ELR (cell line): Measurements from ENCODE around the gene CHST12.
"Not testable (repeated sequence)": the region's sequence is repeated elsewhere in the genome, so short reads cannot be mapped to it uniquely, and the experiment has no call there.

Experiments
- DNase-seq: peaks from one replicate; pipeline ENCODE4 v3.0.0-alpha.2; 2015; ENCODE audit warnings: low read depth

The CHST12 gene

DNA sequence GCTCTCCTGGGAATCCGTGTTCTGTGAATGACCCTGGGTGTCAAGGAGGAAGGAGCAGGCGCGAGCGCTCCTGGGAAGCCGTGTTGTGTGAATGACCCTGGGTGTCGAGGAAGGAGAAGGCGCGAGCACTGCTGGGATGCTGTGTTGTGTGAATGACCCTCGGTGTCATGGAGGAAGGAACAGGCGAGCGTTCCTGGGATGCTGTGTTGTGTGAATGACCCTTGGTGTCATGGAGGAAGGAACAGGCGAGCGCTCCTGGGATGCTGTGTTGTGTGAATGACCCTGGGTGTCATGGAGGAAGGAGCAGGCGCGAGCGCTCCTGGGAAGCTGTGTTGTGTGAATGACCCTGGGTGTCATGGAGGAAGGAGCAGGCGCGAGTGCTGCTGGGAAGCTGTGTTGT is 25.3 kb upstream of the CHST12 start:
- not testable (repeated sequence) for DNase-seq

GRCh38 chr7:2379161-2379560 is 24.2 kb upstream of the CHST12 start:
- no peak for DNase-seq

GRCh38 chr7:2379821-2380450 is 23.5 kb upstream of the CHST12 start:
- no peak for DNase-seq

GRCh38 chr7:2380461-2380860 is 22.9 kb upstream of the CHST12 start:
- no peak for DNase-seq

DNA sequence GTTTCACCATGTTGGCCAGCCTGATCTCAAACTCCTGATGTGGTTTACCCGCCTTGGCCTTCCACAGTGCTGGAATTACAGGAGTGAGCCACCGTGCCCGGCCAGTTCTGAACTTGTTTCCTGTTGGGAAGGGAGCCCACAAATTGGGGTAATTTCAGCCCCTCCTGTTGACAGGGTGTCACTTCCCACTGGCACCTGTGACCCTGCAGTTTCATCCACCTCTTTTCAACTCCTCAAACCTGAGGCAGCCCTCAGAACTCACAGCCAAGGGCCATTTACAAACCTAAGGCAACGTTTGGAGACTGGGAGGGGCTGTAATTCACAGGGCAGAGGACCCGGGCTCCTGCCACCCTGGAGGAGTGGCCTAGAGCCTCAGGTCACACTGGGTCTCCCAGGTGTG is 22.2 kb upstream of the CHST12 start:
- no peak for DNase-seq

- no peak for DNase-seq
Observed at GRCh38 chr7:2381881-2382509, 21.4 kb upstream of the CHST12 start.

GRCh38 chr7:2383543-2384274 is 19.7 kb upstream of the CHST12 start:
- no peak for DNase-seq

DNA sequence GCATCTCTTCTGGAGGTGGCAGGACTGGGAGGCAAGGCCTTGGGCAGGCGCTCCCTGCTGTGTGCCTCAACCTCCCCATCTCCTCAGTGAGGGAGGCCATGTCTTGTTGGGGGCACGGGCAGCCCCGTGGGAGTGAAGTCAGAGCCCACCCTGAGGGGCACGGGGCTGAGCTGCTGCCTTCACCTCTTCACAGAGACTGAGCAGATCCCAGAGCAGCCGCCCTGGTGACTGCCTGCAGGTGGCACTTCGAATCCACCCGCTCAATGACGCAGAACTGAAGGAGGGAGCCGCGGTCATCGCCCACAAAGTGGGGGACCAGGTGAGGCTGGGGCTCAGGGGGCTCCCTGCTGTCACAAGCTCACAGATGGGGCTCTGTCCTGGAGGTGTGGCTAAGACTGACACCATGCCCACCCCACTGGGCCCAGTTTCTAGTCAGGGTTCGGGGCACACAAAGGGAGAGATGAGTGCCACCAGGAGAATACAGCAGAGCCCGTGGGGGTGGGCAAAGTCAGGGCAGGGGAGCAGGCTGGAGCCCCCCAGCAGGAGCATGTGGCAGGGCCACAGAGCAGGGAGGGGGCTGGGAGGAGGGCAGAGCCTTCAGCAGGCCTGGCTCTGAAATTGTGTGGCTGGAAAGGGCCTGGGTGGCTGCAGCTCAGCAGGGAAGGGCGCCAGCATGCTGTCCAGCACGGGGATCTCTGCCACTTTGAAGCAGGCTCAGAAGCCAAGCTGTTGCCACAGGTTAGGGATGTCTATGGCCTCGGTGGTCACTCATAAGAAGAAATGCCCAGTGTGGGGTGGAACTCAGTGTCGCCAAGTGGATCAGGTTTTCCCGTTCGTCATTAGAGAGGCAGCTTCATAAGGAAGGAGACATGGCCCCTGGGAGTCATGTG is 18.8 kb upstream of the CHST12 start:
- no peak for DNase-seq

DNA sequence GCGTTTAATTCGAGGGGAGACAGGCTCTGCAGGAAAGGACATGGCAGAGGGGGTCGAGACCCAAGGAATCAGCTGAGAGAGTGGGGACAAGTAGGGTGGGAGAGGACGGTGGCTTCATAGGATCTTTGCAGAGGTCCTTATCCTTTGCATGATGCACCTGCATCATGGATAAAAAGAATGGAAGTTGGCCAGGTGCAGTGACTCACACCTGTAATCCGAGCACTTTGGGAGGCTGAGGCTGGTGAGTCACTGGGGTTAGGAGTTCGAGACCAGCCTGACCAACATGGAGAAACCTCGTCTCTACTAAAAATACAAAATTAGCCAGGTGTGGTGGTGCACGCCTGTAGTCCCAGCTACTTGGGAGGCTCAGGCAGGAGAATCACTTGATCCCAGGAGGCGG is 17.3 kb upstream of the CHST12 start:
- DNase-seq = peak; percentile 49

DNA sequence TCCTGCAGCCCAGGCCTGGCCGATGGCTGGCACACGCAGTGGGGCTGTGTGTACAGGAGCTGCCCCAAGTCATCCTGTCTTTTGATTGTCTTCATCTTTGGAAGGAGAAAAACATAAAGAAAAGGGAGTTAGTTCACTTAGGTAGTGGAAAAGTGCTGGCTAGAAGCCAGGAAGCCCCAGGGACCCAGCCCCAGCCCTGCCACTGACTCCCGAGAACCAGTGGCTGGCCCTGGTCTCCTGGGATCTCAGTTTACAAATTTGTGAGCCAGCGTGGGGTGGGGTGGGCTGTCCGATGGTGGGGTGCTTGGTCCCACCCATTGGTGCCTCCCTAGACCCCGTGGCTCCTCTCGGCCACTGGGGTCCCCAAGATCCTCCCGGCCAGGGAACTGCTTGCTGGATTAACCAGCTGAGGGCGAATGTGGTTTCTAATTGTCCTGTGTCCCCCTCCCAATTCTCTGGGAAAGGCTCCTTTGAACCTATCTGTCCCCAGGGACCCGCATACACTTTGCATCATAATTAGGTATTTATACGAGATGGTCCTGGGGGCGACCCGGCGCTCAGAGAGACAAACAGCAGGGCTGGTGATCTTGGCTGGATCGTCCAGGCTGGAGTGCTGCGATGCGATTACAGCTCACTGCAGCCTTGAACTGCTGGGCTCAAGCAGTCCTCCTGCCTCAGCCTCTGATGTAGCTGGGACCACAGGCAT is 16.3 kb upstream of the CHST12 start:
- no peak for DNase-seq

DNA sequence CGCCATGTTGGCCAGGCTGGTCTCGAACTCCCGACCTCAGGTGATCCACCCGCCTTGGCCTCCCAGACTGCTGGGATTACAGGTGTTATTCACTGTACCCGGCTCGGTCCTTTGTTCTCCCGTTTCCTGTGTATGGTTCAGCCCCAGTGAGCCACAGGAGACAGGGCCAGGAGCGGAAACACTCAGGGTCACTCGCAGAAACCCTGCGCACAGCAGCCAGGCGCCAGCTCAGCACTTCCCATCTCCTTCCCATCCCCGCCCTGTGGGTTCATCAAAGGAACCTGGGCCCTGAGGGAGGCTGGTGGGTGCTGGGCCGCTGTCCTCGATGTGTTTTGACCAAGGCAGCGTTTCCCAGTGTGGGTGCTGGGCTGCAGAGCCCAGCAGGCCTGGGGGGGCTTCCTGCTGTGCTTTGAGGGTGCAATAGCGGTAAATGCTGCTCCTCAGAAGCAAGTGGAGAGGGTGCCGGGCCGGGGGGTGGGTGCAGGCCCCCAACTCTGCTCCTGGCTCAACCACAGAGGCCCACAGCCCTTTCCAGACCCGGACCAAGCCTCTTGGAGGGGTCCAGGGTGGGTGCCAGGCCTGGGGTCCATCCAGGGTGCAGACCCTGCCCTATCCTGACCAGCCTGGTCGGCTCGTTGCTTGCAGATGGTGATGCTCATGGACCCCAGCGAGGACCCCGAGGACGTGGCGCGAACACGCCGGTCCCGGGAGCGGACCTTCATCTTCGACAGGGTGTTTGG is 15.3 kb upstream of the CHST12 start:
- DNase-seq = no peak

- no peak for DNase-seq
Observed at GRCh38 chr7:2388637-2388954, 14.8 kb upstream of the CHST12 start.

GRCh38 chr7:2390020-2390816 is 13.2 kb upstream of the CHST12 start:
- DNase-seq = not testable (repeated sequence)

DNA sequence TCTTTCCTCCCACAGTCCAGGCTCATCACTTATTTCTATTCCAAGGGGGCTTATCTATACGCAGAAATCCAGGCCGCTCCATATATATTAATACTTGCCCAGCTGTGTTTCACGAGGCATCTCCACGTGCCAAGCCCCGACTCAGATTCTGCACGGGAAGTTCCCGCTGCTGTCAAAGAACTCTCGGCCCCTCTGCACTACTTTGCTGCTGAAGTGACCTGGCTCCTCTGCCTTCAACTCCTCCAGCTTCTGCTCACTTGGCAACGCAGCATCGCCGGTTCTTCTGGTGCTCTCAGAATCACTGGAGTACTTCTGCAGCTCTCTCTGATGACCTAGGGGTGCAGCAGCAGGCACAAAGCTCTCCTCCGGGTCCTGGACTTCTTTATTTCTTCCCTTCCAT is 9.7 kb upstream of the CHST12 start:
- no peak for DNase-seq

GRCh38 chr7:2394566-2395082 is 8.8 kb upstream of the CHST12 start:
- DNase-seq = no peak

DNA sequence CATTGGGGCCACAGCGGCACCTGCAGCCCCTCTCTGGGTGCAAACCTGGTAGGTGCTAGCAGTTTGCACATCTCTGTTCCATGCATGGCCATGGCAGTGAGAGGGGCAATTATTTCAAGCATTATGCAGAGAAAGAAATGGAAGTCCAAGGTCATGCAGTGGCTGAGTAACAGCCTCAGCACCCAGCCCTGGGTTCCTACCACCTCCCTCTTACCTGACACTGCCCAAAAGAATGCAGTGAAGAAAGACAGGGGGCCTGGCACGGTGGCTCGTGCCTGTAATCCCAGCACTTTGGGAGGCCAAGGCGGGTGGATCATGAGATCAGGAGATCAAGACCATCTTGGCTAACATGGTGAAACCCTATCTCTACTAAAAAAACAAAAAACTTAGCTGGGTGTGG is 4.9 kb upstream of the CHST12 start:
- no peak for DNase-seq

DNA sequence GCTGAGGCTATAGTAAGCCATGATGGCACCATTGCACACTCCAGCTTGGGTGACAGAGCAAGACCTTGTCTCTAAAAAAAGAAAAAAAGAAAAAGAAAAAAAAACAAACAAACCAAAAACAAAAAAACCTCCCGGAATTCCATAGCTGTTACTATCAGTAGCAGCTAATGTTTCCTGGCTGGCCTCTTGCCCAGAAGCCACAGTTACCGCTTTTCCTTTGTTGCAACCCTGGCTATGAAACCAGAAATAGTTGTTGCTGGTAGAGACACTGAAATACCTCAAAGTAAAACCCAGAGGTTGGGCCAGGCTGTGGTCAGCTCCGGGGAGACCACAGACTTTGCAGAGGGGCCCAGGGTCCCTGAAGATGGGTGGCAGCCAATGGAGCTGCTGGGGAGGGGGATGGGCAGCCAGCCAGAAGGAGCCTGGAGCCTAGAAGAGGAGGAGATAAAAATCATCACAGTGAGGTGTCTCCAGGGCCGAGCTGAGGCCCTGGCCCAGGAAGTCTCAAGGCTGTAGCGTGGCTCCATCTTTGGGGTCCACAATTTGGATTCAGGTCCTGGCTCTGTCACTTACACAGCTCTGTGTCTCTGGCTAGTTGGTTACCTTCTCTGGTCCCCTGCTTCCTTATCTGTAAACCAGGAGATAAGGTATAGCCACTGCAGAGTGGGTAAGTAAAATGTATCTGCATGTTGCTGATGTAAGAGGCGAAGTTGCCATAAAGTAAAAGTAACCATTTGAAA is 3.4 kb upstream of the CHST12 start:
- peak; percentile 93 for DNase-seq

DNA sequence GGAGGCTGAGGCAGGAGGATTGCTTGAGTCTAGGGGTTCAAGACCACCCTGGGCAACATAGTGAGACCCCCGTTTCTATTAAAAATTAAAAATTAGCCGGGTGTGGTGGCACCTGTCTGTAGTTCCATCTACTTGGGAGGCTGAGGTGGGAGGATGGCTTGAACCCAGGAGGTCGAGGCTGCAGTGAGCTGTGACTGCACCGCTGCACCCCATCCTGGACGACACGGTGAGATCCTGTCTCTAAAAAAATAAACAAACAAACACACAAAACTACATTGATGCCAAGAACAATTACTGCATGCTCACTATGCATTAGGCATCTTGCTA is 761 bp upstream of the CHST12 start:
- DNase-seq = no peak
